ENCODE results near the gene FMNL3. TPM values are rescaled to one million over a fixed set of nuclear protein-coding genes. Genes with fewer than 3 reads are reported as not detected.
"Not testable (repeated sequence)": the region's sequence is repeated elsewhere in the genome, so short reads cannot be mapped to it uniquely, and the experiment has no call there.

The FMNL3 gene
- total RNA-seq, 4 donors from 2014 or later = 9.6 to 14.6 (median 12.8) TPM

DNA sequence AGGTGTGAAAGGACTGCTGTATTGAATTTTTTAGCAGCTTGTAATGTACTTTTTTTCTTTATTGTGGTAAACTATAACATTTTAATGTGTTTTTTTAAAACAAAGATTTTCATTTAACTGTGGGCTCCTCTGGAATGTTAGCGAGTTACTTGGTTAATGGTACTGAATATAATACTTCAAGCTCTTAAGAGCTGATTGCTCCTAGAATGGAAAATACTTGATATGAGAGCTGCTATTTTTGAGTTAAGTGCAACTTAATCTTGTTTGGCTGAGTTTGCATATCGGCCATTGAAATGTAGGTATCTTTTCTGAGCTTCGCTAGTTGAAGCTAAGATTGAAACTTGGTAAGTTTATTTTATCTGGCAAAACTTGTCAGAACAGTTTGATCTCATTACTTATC is 41.6 kb upstream of the FMNL3 start:
- peaks cover 88 to 100% (median 96%) of the 10 kb centered on the region in 4 donors for H3K4me1 ChIP-seq
- H3K4me3 ChIP-seq = no peak overlapping the region
- H3K36me3 ChIP-seq = peaks cover 11 to 22% (median 14%) of the 10 kb centered on the region in 4 donors
- H3K27me3 ChIP-seq = no peaks in the 10 kb centered on the region
- no peaks in the 10 kb centered on the region for H3K9me3 ChIP-seq
- 46% methylated on average over 3 of the region's 3 CpGs for WGBS
- TF ChIP-seq EP300 (IDR thresholded peaks at IDR 0.05) = no peak
- TF ChIP-seq, protein P1, sequence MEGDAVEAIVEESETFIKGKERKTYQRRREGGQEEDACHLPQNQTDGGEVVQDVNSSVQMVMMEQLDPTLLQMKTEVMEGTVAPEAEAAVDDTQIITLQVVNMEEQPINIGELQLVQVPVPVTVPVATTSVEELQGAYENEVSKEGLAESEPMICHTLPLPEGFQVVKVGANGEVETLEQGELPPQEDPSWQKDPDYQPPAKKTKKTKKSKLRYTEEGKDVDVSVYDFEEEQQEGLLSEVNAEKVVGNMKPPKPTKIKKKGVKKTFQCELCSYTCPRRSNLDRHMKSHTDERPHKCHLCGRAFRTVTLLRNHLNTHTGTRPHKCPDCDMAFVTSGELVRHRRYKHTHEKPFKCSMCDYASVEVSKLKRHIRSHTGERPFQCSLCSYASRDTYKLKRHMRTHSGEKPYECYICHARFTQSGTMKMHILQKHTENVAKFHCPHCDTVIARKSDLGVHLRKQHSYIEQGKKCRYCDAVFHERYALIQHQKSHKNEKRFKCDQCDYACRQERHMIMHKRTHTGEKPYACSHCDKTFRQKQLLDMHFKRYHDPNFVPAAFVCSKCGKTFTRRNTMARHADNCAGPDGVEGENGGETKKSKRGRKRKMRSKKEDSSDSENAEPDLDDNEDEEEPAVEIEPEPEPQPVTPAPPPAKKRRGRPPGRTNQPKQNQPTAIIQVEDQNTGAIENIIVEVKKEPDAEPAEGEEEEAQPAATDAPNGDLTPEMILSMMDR (IDR thresholded peaks at IDR 0.05) = no peak
- no peak for TF ChIP-seq POLR2AphosphoS5 (IDR thresholded peaks at IDR 0.05)
- no peak for TF ChIP-seq POLR2A (IDR thresholded peaks at IDR 0.05; ENCODE audit: low read depth)
- no peak overlapping the region for H3K27ac ChIP-seq (replicated peaks in 1 of 4)
- no peak for DNase-seq (ENCODE audit: extremely low spot score)
- intact Hi-C loops (cut with DNase I) = no loop called here

DNA sequence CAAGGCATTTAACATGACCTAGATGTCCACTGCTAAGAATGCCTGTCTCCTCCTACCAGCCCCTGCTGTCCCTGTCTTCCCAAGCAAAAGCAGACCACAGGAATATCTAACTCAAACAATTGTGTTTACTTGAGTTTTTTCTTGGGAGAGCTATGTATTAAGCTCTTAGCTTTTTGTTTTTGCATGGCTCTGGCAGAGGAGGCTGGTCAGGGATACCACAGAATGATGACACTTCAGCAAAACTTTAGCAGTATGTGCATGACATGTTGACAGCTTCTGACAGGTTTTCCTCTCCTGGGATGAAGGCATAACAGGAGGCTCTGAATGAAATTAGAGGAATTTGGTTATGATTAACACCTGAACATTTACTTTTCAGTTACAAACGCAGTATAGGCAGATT is 41.1 kb upstream of the FMNL3 start:
- no peak for DNase-seq (ENCODE audit: extremely low spot score)
- TF ChIP-seq POLR2A (IDR thresholded peaks at IDR 0.05; ENCODE audit: low read depth) = no peak
- Histone ChIP-seq H3K27me3 (no peaks in the 10 kb centered on the region), H3K4me1 (peaks cover 89 to 100% (median 96%) of the 10 kb centered on the region in 4 donors), H3K36me3 (peaks cover 6 to 18% (median 9%) of the 10 kb centered on the region in 4 donors), H3K27ac (replicated peaks in 1 of 4) (no peak overlapping the region), H3K9me3 (no peaks in the 10 kb centered on the region), H3K4me3 (no peak overlapping the region)
- WGBS = 52% methylated on average over 1 of the region's 1 CpG
- intact Hi-C loops (cut with DNase I) = no loop called here

DNA sequence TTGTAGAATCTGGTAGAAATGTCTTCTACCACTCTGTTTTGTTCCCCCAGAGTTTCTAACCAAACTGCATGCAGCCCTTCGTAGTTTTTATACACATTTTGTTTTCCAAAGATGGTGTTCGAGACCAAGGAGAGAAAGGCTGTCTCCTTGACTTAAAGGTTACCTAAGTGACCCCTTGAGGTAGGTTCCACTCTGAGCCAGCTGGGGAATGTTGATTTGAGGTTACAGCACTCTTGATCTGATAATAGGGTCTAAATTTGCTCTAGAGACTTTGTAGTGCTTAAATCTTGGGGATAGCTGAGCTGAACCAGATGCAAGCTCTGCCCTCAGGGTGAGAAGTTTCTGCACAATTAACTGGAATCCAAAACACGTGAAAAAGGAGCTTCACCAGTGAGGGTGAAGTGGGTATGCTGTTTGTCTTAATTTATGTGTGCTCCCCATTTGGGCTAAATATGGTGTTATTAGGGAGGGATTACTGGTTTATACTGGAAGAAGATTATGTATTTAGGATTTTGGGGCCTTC is 37.2 kb upstream of the FMNL3 start:
- no peak for DNase-seq (ENCODE audit: extremely low spot score)
- Histone ChIP-seq H3K9me3 (no peaks in the 10 kb centered on the region), H3K4me1 (peaks cover 61 to 76% (median 72%) of the 10 kb centered on the region in 4 donors), H3K27me3 (no peaks in the 10 kb centered on the region), H3K4me3 (no peak overlapping the region), H3K36me3 (peaks cover 0 to 4% (median 2%) of the 10 kb centered on the region in 4 donors), H3K27ac (replicated peaks in 1 of 4) (peak overlapping the region in 1 of 4 donors; percentile 24)
- TF ChIP-seq POLR2A (IDR thresholded peaks at IDR 0.05; ENCODE audit: low read depth) (no peak), POLR2AphosphoS5 (IDR thresholded peaks at IDR 0.05) (no peak), EP300 (IDR thresholded peaks at IDR 0.05) (no peak)
- TF ChIP-seq, protein P1 (IDR thresholded peaks at IDR 0.05) = no peak
- intact Hi-C loops (cut with DNase I) = no loop called here
- 40% methylated on average over 3 of the region's 3 CpGs for WGBS

- Histone ChIP-seq H3K27me3 (no peaks in the 10 kb centered on the region), H3K36me3 (peaks cover 0 to 3% (median 2%) of the 10 kb centered on the region in 4 donors), H3K27ac (replicated peaks in 1 of 4) (peak overlapping the region; percentile 92 to 98 (median 97)), H3K4me3 (peak overlapping the region; percentile 60 to 90 (median 79)), H3K4me1 (peaks cover 39 to 54% (median 51%) of the 10 kb centered on the region in 4 donors), H3K9me3 (no peaks in the 10 kb centered on the region)
- peak; percentile 94 for DNase-seq (ENCODE audit: extremely low spot score)
- intact Hi-C loops (cut with DNase I) = no loop called here
- under 1% methylated on average over 13 of the region's 35 CpGs for WGBS
- TF ChIP-seq EP300 (IDR thresholded peaks at IDR 0.05) (no peak), POLR2AphosphoS5 (IDR thresholded peaks at IDR 0.05) (peak in 1 of 2 donors; percentile 34)
Observed at GRCh38 chr12:49741882-49742620, 34.8 kb upstream of the FMNL3 start.

- H3K4me3 ChIP-seq = peak within 1 kb of the TSS; percentile 60 to 90 (median 79)
- no peaks in the 10 kb centered on the region for H3K9me3 ChIP-seq
- TF ChIP-seq EP300 (IDR thresholded peaks at IDR 0.05) (no peak), POLR2A (IDR thresholded peaks at IDR 0.05; ENCODE audit: low read depth) (peak; percentile 98), POLR2AphosphoS5 (IDR thresholded peaks at IDR 0.05) (peak; percentile 97 to 100)
- TF ChIP-seq, protein P1 (IDR thresholded peaks at IDR 0.05) = peak; percentile 97 to 99 (median 97)
- intact Hi-C loops (cut with DNase I) = no loop called here
- H3K27ac ChIP-seq (replicated peaks in 1 of 4) = peak within 1 kb of the TSS; percentile 92 to 98 (median 97)
- H3K27me3 ChIP-seq = no peaks in the 10 kb centered on the region
- DNase-seq (ENCODE audit: extremely low spot score) = peak; percentile 100
- peaks cover 0 to 3% (median 2%) of the 10 kb centered on the region in 4 donors for H3K36me3 ChIP-seq
- 9% methylated on average over 28 of the region's 50 CpGs for WGBS
- peaks cover 30 to 46% (median 43%) of the 10 kb centered on the region in 4 donors for H3K4me1 ChIP-seq
Observed at GRCh38 chr12:49740930-49741881, 34.0 kb upstream of the FMNL3 start, which contains the start of gene TMBIM6. TSS of gene TMBIM6 (plus strand) at chr12:49741557. CDS start at chr12:49752494, 10,937 bp downstream.

DNA sequence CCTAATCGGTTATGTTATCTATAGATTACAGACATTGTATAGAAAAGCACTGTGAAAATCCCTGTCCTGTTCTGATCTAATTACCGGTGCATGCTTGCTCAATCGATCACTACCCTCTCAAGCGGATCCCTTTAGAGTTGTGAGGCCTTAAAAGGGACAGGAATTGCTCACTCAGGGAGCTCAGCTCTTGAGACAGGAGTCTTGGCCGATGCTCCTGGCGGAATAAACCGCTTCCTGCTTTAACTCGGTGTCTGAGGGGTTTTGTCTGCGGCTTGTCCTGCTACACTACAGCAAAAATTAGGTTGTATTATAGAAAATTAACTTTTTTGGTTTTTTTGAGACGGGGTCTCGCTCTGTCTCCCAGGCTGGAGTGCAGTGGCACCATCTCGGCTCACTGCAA is 33.1 kb upstream of the FMNL3 start:
- Histone ChIP-seq H3K4me1 (peaks cover 27 to 38% (median 33%) of the 10 kb centered on the region in 4 donors), H3K27ac (replicated peaks in 1 of 4) (peak overlapping the region in 1 of 4 donors; percentile 97)

DNA sequence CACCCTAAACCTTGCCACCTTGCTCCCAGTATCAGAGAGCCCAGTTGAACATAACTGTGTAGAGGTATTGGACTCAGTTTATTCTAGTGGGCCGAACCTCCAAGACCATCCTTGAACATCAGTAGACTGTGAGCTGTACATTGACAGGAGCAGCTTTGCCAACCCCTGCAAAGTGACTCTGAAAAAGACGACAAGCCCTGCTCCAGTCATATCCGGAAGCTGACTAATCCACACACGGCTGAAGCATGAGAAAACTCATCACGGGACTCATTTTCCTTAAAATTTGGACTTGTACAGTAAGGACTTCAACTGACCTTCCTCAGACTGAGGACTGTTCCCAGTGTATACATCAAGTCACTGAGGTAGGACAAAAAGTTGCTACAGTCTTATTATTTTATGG is 31.5 kb upstream of the FMNL3 start:
- peaks cover 15 to 22% (median 18%) of the 10 kb centered on the region in 4 donors for H3K4me1 ChIP-seq
- H3K9me3 ChIP-seq; H3K4me3 ChIP-seq; H3K27me3 ChIP-seq; H3K27ac ChIP-seq (replicated peaks in 1 of 4); DNase-seq (ENCODE audit: extremely low spot score); intact Hi-C loops (cut with DNase I); H3K36me3 ChIP-seq: not testable (repeated sequence)
- 90% methylated on average over 5 of the region's 5 CpGs for whole genome bisulfite sequencing

More for the DNA sequence above, 33.1 kb upstream of the FMNL3 start:
- H3K36me3 ChIP-seq; H3K9me3 ChIP-seq; DNase-seq (ENCODE audit: extremely low spot score); intact Hi-C loops (cut with DNase I); H3K4me3 ChIP-seq; H3K27me3 ChIP-seq: not testable (repeated sequence)
- WGBS = 100% methylated on average over 12 of the region's 12 CpGs

GRCh38 chr12:49734900-49735299 is 27.7 kb upstream of the FMNL3 start:
- H3K27me3 ChIP-seq; H3K4me3 ChIP-seq; H3K27ac ChIP-seq (replicated peaks in 1 of 4); H3K36me3 ChIP-seq; intact Hi-C loops (cut with DNase I); DNase-seq (ENCODE audit: extremely low spot score); H3K9me3 ChIP-seq; H3K4me1 ChIP-seq: not testable (repeated sequence)
- 97% methylated on average over 7 of the region's 7 CpGs for WGBS

All from esophagus muscularis mucosa (tissue), 4 donors.